Measurements from ENCODE around the gene PTPN2. TPM values are rescaled to one million over a fixed set of nuclear protein-coding genes. Genes with fewer than 3 reads are reported as not detected.
"Not testable (repeated sequence)": the region's sequence is repeated elsewhere in the genome, so short reads cannot be mapped to it uniquely, and the experiment has no call there.

The PTPN2 gene
- total RNA-seq, 2 donors from 2014 or later, result 22.7 to 34.2 TPM

- Histone ChIP-seq H3K27me3 (no peaks in the 10 kb centered on the region), H3K4me1 (no peaks in the 10 kb centered on the region), H3K27ac (no peak overlapping the region), H3K36me3 (replicated peaks in 1 of 2; ENCODE audit: insufficient read depth in 1 of 2, low read depth in 2 of 2) (no peaks in the 10 kb centered on the region), H3K9me3 (no peaks in the 10 kb centered on the region), H3K4me3 (no peak overlapping the region)
- DNase-seq, result no peak
- intact Hi-C loops (cut with DNase I), result no loop called here
- WGBS, 2 donors, result 38 to 61% methylated on average over 5 to 13 of the region's 13 CpGs
- ATAC-seq, result no peak
- no peak for TF ChIP-seq POLR2A (IDR thresholded peaks at IDR 0.05)
- no peak for TF ChIP-seq CTCF (IDR thresholded peaks at IDR 0.05)
Observed at GRCh38 chr18:12766986-12767433, 117.0 kb downstream of the PTPN2 start.

DNA sequence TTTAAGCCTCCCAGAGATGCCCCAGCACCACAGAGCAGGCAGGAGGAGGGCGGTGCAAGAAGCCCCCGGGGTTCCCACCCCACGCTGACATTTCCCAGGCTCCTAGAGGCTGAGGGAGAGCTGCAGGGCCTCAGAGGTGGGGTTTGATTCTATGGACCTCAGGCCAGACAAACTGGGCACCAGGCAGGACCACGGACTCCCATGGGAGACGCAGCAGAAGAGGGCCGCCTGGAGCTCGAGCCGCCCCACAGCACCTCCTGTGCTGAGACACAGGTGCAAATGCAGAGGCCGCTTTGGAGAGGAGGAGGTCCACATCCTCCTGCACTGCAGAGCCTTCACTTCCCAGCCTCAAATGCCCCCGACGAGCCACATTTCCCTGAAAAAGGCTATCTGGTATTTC is 118.5 kb downstream of the PTPN2 start:
- ATAC-seq, result no peak
- 75 to 88% methylated on average over 10 to 11 of the region's 11 CpGs for WGBS, 2 donors
- no peaks in the 10 kb centered on the region for H3K4me1 ChIP-seq
- H3K9me3 ChIP-seq, result no peaks in the 10 kb centered on the region
- H3K36me3 ChIP-seq (replicated peaks in 1 of 2; ENCODE audit: insufficient read depth in 1 of 2, low read depth in 2 of 2), result no peaks in the 10 kb centered on the region
- no peak overlapping the region for H3K4me3 ChIP-seq
- H3K27ac ChIP-seq, result no peak overlapping the region
- no peak for DNase-seq
- TF ChIP-seq POLR2A (IDR thresholded peaks at IDR 0.05), result no peak
- no peak for TF ChIP-seq CTCF (IDR thresholded peaks at IDR 0.05)
- intact Hi-C loops (cut with DNase I), result no loop called here
- H3K27me3 ChIP-seq, result no peaks in the 10 kb centered on the region

- WGBS, 2 donors, result 82 to 85% methylated on average over 8 of the region's 8 CpGs
- intact Hi-C loops (cut with DNase I), result no loop called here
Observed at GRCh38 chr18:12765126-12765525, 118.9 kb downstream of the PTPN2 start.

DNA sequence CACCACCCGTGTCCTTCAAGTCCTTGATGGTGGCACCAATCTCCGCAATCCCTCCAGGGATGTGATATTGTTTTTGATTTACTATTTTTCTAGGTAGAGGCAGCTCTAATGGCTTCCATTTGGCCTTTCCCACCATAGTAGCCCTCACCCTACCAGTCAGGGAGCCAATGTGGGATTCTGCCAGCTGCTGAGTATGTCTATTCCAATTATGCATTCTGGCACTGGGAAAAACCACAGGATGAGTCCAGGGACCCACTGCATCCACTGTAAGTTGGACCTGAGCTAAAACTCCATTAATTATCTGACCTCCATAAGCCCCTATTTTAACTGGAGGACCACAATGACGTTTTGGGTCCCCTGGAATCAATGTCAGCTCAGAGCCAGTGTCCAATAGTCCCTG is 125.5 kb downstream of the PTPN2 start:
- H3K27ac ChIP-seq; intact Hi-C loops (cut with DNase I); DNase-seq; H3K4me3 ChIP-seq; H3K36me3 ChIP-seq (replicated peaks in 1 of 2; ENCODE audit: insufficient read depth in 1 of 2, low read depth in 2 of 2); H3K9me3 ChIP-seq; ATAC-seq; H3K27me3 ChIP-seq; H3K4me1 ChIP-seq: not testable (repeated sequence)
- WGBS, 2 donors, result 63 to 73% methylated on average over 3 of the region's 3 CpGs

More at GRCh38 chr18:12765126-12765525, 118.9 kb downstream of the PTPN2 start:
- Histone ChIP-seq H3K27ac (no peak overlapping the region), H3K4me3 (no peak overlapping the region), H3K9me3 (no peaks in the 10 kb centered on the region), H3K4me1 (no peaks in the 10 kb centered on the region), H3K36me3 (replicated peaks in 1 of 2; ENCODE audit: insufficient read depth in 1 of 2, low read depth in 2 of 2) (no peaks in the 10 kb centered on the region), H3K27me3 (no peaks in the 10 kb centered on the region)
- no peak for TF ChIP-seq CTCF (IDR thresholded peaks at IDR 0.05)
- no peak for TF ChIP-seq POLR2A (IDR thresholded peaks at IDR 0.05)
- ATAC-seq (no peak), DNase-seq (no peak)

DNA sequence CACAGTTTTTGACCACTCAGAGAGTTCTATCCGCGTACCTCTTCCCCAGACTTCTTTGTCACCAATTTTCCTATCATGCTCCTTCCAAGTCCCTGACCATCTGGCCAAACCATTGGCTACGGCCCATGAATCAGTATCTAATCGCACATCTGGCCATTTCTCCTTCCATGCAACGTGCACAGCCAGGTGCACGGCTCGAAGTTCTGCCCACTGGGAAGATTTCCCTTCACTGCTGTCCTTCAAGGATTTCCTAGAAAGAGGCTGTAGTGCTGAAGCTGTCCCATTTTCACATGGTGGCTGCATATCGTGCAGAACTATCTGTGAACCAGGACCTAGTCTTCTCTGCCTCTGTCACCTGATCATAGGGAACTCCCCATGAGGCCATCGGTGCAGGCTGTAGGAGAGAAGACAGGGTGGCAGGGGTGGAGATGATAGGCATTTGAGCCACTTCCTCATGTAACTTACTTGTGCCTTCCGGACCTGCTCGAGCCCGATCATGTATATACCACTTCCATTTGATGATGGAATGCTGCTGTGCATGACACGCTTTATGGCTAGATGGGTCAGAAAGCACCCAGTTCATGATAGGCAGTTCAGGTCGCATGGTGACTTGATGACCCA is 127.3 kb downstream of the PTPN2 start:
- H3K36me3 ChIP-seq (replicated peaks in 1 of 2; ENCODE audit: insufficient read depth in 1 of 2, low read depth in 2 of 2); H3K4me3 ChIP-seq; H3K27me3 ChIP-seq; intact Hi-C loops (cut with DNase I); H3K27ac ChIP-seq; ATAC-seq; H3K4me1 ChIP-seq; DNase-seq; H3K9me3 ChIP-seq: not testable (repeated sequence)
- 79 to 85% methylated on average over 13 to 14 of the region's 14 CpGs for WGBS, 2 donors

GRCh38 chr18:12755606-12756005 is 128.4 kb downstream of the PTPN2 start:
- WGBS, 2 donors, result 95% methylated on average over 6 of the region's 6 CpGs; no CpG with 5 or more reads in 1 of the 2 donors
- DNase-seq, result not testable (repeated sequence)

More at GRCh38 chr18:12755606-12756005, 128.4 kb downstream of the PTPN2 start:
- intact Hi-C loops (cut with DNase I); ATAC-seq; H3K27ac ChIP-seq; H3K27me3 ChIP-seq; H3K4me3 ChIP-seq; H3K4me1 ChIP-seq; H3K36me3 ChIP-seq (replicated peaks in 1 of 2; ENCODE audit: insufficient read depth in 1 of 2, low read depth in 2 of 2); H3K9me3 ChIP-seq: not testable (repeated sequence)
